ENCODE data around the gene PEPD. TPM values are rescaled to one million over a fixed set of nuclear protein-coding genes. Genes with fewer than 3 reads are reported as not detected.
"Not testable (repeated sequence)": the region's sequence is repeated elsewhere in the genome, so short reads cannot be mapped to it uniquely, and the experiment has no call there.

Gene PEPD
- total and polyA plus RNA-seq, 2 of the 4 experiments (the other 2 are of a cell fraction) = 36.7 to 88.4 TPM

DNA sequence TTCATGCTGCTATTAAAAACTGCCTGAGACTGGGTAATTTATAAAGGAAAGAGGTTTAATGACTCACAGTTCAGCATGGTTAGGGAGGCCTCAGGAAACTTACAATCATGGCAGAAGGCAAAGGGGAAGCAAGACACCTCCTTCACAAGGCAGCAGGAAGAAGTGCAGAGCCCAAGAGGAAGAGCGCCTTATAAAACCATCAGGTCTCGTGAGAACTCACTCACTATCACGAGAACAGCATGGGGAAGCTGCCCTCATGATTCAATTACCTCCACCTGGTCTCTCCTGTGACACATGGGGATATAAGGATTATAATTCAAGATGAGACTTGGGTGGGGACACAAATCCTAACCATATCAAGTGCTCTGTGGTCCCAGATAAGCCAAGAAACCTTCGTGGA lies 34.1 kb upstream of the PEPD start:
- H2BK15ac ChIP-seq (ENCODE audit: low read depth, low read length); H2BK120ac ChIP-seq (ENCODE audit: low read depth, low read length); H3K56ac ChIP-seq (ENCODE audit: extremely low read depth, insufficient read depth, low read length); H3K36me3 ChIP-seq (ENCODE audit: control insufficient read depth, insufficient read depth, low read length); H3K4me1 ChIP-seq (ENCODE audit: control insufficient read depth, insufficient read depth, low read length); H2AK9ac ChIP-seq (replicated peaks; ENCODE audit: low read depth, low read length, poor library complexity); H3K23ac ChIP-seq (ENCODE audit: low read depth, low read length); H3K79me1 ChIP-seq (ENCODE audit: low read depth in 1 of 2, low read length in 2 of 2); H2AFZ ChIP-seq (replicated peaks; ENCODE audit: low read length, poor library complexity); BruUV-seq (replicated peaks); CTCF ChIA-PET; H3K27me3 ChIP-seq (ENCODE audit: control insufficient read depth, insufficient read depth, low read length); H3K9me1 ChIP-seq (ENCODE audit: insufficient read depth, low read length); H3K18ac ChIP-seq (ENCODE audit: low read depth, low read length); intact Hi-C loops (cut with micrococcal nuclease); H2BK20ac ChIP-seq (ENCODE audit: low read depth, low read length); H2AK5ac ChIP-seq (ENCODE audit: low read depth, low read length); H4K5ac ChIP-seq (ENCODE audit: low read depth, low read length); H3K14ac ChIP-seq (replicated peaks; ENCODE audit: low read depth, low read length); H3K27ac ChIP-seq (ENCODE audit: insufficient read depth, low read length); H3K9me3 ChIP-seq (ENCODE audit: control insufficient read depth, insufficient read depth, low read length); H3K4ac ChIP-seq (ENCODE audit: low read depth, low read length); in situ Hi-C loops (cut with MboI; ENCODE audit: low sequenced_read_pairs); H3K9ac ChIP-seq (ENCODE audit: low read depth, low read length); POLR2A ChIA-PET (ENCODE audit: unreplicated experiment); H2BK5ac ChIP-seq (ENCODE audit: low read depth, low read length, poor library complexity, severe bottlenecking); ATAC-seq (ENCODE audit: low read depth); dilution Hi-C loops (cut with HindIII; ENCODE audit: low sequenced_read_pairs, unreplicated experiment); H3K4me3 ChIP-seq (ENCODE audit: insufficient read depth, low read depth, low read length); H4K91ac ChIP-seq (ENCODE audit: insufficient read depth, low read depth, low read length); H4K8ac ChIP-seq (ENCODE audit: low read depth in 2 of 2, low read length in 2 of 2); H3K4me2 ChIP-seq (ENCODE audit: low read depth, low read length); DNase-seq; H4K20me1 ChIP-seq (ENCODE audit: insufficient read depth, low read length): not testable (repeated sequence)
- no CpG with 5 or more reads among the region's 4 CpGs for WGBS, 2 experiments (ENCODE audit: extremely low coverage in 2 of 2, insufficient read length in 1 of 2)
